ENCODE measurements around the gene PPP1R1B.

The PPP1R1B gene

DNA sequence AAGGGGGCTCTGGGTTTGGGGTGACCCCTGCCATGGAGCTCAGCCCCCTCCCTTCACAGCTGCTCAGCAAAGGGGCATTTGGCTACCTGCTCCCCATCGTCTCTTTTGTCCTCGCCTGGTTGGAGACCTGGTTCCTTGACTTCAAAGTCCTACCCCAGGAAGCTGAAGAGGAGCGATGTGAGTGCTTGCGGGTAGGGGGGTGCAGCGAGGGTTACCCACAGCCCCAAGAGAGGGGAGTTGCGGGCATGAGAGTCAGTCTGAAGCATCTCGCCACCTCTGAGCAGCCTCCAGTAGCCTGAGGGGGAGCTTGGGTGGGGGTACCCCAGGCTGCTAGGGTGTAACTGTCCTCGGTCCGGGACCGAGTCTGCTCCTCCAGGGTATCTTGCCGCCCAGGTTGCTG, 31.6 kb downstream of the PPP1R1B start:
- DNase-seq: no peak

GRCh38 chr17:39658760-39659159, 32.0 kb downstream of the PPP1R1B start:
- no peak for DNase-seq

DNA sequence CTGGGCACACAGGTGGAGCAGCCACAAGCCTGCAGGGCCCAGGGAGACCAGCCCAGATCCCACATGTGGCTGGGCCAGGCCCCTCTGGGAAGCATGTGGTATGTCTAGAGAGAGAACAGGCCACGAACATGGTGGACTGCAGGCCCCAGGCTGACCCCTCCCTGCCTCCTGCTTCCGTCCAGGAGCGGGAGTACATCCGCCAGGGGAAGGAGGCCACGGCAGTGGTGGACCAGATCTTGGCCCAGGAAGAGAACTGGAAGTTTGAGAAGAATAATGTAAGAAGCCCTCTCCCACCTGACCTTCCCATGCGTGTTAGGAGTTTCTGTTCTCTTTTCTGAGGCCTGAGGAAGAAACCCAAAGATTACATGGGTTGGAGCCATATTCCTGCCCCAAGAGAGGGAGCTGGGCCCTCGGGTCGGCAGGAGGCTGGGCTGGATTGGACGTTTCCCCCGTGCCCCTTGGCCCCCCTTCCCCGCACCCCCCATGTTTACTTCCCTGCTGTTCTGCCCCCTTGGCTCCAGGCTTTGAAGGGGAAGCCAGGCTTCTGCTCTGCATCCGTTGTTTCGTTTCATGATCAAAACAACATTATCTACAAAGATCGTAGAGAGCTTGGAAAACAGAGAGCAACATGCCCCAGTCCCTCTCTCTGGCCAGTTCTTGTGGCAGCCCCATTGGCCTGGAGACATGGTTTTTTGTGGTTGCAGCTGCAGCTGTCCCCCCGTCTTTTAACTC, 32.7 kb downstream of the PPP1R1B start:
- no peak for DNase-seq

DNA sequence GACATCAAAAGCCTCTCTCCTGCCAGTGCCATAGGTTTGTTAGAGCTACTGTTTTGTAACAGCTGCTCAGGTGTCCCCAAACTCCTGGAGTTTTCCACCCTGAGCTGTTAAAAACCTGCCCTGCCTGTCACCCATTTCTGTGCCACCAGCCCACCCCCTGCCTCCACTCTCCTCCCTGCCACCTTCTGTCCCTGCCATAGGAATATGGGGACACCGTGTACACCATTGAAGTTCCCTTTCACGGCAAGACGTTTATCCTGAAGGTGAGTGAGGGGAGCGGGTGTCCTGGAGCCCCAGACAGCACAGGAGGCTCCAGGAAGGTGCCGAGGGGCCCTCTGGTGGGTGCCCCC, 33.2 kb downstream of the PPP1R1B start:
- DNase-seq: no peak

GRCh38 chr17:39660397-39661385, 33.9 kb downstream of the PPP1R1B start:
- no peak for DNase-seq

DNA sequence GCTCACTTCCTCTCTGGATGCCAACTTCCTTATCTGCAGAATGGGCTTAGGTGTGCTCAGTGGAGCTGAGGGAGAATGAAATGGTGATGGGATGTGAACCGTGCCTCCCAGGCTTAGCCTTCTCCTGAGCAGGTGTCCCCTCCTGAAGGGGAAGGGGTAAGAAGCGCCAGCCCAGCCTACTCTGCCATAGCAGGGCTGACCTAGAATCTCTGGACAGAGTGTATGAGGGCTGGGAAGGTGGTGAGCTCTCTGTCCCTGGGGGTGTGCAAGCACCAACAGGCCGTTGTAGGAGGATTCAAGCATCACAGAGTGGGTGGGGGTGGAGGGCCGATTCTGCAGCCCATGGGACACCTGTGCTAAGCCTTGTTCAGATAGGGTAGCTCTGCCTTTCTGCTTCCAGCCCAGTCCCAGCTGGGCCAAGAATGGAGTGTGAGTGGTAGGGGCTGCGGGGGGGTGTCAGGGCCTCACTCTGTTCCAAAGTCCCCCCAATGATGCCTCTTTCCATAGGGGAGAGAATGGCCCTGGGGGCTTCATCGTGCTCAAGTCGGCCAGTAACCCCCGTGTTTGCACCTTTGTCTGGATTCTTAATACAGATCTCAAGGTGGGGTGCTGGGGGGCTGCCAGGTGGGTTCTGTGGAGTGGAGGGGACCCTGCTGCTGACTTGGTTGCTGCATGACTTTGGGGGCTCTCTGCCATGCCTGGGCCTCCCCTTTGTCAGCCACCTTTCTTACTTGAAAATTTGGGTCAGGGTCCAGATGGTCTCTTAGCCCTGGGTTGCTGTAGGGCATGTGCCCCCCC, 35.2 kb downstream of the PPP1R1B start:
- DNase-seq: no peak

GRCh38 chr17:39662551-39663339, 36.0 kb downstream of the PPP1R1B start:
- DNase-seq: no peak

GRCh38 chr17:39663340-39663687, 36.6 kb downstream of the PPP1R1B start:
- DNase-seq: no peak

GRCh38 chr17:39663688-39664580, 37.2 kb downstream of the PPP1R1B start:
- no peak for DNase-seq

- no peak for DNase-seq
Observed at GRCh38 chr17:39664581-39665561, 38.1 kb downstream of the PPP1R1B start, which contains the start of gene TCAP. Gene TCAP, plus strand, starts transcription at chr17:39665349. Its CDS starts 11 bp downstream, at chr17:39665360.

GRCh38 chr17:39665642-39666224, 39.0 kb downstream of the PPP1R1B start:
- DNase-seq: no peak

DNA sequence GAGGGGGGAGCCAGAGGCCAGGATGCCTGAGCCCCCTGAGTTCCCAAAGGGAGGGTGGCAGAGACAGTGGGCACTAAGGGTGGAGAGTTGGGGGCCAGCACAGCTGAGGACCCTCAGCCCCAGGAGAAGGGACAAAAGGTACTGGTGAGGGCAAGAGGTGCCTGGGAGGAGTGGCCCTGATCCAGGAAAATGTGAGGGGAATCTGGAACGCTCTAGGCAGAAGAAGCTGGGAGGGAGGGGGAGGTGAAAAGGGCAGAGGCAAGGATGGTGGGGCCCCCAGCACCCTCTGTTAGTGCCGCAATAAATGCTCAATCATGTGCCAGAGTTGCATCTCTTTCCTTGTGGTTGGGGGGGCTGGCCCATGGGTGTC, 39.5 kb downstream of the PPP1R1B start:
- no peak for DNase-seq

DNA sequence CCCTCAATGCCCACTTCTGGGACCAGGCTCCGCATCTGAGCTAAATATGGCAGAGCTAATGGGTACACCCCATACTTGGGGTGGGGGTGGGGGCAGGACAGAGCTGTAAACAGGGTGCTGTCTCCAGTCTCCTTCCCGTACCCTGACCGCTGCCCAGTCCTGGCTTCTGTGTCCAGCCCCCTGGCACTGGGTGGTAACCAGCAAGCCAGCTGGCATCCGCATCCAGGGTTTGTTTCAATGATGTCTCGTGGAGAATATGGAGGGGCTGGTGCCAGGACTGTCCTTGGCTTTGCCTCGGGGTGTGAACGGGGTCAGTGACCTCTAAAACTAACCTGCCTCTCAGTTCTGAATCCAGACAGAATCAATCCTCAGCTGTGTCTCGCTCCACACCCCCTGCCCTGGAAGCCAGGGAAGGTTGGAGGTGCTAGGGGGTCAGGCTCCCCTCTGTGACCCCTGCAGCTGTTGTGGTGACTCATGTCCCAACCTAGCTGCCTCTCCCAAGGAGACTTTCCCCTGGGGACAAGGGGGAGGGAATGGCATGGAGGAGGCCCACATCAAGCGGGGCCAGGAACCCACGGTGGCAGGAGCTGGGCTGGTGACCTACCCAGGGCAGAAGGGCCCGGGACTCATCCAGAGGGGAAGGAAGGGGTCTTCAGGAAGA, 40.0 kb downstream of the PPP1R1B start:
- DNase-seq: no peak

DNA sequence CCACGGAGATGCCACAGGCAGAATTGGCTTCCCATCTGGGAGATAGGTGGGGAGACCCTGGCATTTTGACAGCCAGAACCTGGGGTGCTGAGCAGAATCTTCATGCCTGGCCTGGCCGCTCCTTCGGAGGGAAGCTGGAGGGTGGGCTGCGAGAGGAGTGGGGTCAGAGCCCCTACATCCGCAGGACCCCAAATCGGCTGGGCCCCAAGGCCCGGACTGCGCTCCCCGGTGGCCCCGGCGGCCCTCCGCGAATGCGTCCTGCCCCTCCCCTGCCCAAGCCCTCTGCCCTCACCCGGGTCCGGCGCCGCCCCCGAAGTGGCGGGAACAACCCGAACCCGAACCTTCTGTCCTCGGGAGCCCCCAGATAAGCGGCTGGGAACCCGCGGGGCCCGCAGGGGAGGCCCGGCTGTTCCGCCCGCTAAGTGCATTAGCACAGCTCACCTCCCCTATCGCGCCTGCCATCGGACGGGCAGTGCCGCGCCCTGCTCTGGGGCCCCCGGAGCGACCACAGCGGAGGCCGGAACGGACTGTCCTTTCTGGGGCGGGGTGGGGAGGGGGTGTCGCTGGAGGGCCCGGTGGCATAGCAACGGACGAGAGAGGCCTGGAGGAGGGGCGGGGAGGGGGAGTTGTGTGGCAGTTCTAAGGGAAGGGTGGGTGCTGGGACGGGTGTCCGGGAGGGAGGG, 40.7 kb downstream of the PPP1R1B start:
- no peak for DNase-seq

DNA sequence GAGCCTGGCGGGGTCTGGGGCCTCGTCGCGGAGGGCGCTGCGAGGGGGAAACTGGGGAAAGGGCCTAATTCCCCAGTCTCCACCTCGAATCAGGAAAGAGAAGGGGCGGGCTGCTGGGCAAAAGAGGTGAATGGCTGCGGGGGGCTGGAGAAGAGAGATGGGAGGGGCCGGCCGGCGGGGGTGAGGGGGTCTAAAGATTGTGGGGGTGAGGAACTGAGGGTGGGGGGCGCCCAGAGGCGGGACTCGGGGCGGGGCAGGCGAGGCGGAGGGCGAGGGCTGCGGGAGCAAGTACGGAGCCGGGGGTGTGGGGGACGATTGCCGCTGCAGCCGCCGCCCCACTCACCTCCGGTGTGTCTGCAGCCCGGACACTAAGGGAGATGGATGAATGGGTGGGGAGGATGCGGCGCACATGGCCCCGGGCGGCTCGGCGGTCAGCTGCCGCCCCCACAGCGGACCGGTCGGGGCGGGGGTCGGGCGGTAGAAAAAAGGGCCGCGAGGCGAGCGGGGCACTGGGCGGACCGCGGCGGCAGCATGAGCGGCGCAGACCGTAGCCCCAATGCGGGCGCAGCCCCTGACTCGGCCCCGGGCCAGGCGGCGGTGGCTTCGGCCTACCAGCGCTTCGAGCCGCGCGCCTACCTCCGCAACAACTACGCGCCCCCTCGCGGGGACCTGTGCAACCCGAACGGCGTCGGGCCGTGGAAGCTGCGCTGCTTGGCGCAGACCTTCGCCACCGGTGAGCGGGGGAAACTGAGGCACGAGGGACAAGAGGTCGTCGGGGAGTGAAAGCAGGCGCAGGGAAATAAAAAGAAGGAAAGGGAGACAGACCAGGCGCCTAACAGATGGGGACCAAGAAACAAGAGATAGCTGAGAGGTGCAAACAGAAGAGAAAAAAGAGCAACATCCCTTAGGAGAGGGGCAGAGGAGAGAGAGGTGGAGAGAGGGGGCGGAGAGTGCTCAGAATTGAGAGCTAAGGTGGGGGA, 41.5 kb downstream of the PPP1R1B start, which contains the start of gene PNMT:
Gene PNMT, plus strand, starts transcription at position 509 of the 980 bp plus-strand sequence. Its CDS starts 23 bp downstream, at position 532.
- DNase-seq: peak; percentile 66 to 69

- no peak for DNase-seq
Observed at GRCh38 chr17:39669897-39670735, 43.4 kb downstream of the PPP1R1B start.
